Fibroblast of the aortic adventitia (primary cell): ENCODE results near the gene SCAPER. TPM values are rescaled to one million over a fixed set of nuclear protein-coding genes. Genes with fewer than 3 reads are reported as not detected.

Experiments
- DNase-seq: peaks from one replicate; pipeline ENCODE4 v3.0.0-alpha.2; 2010; ENCODE audit warnings: low read depth
- H3K4me3 ChIP-seq: 2 replicates; pipeline ENCODE4 v1.5.1; 2011; ENCODE audit warnings: low read depth, mild to moderate bottlenecking, control low read depth, low read length, moderate library complexity
- total RNA-seq: library from RNA; depleted of rRNA; stranded (reverse); fragments of >200 nt; gene quantifications from 2 replicates; pipeline ENCODE4 v1.2.3, GENCODE V29; 2012; ENCODE audit warnings: low replicate concordance
- TF ChIP-seq, protein P1 (sequence below): IDR thresholded peaks from 2 replicates; pipeline ENCODE4 v1.5.1; 2011; ENCODE audit warnings: mild to moderate bottlenecking, low read length, control low read depth, inconsistent platforms; ENCODE audit not compliant: insufficient read depth

Gene SCAPER
- total RNA-seq, 1 donor: 16.3 TPM

GRCh38 chr15:76359152-76359551, 546.0 kb downstream of the SCAPER start:
- no peak overlapping the region for H3K4me3 ChIP-seq
- no peak for DNase-seq
- TF ChIP-seq, protein P1, sequence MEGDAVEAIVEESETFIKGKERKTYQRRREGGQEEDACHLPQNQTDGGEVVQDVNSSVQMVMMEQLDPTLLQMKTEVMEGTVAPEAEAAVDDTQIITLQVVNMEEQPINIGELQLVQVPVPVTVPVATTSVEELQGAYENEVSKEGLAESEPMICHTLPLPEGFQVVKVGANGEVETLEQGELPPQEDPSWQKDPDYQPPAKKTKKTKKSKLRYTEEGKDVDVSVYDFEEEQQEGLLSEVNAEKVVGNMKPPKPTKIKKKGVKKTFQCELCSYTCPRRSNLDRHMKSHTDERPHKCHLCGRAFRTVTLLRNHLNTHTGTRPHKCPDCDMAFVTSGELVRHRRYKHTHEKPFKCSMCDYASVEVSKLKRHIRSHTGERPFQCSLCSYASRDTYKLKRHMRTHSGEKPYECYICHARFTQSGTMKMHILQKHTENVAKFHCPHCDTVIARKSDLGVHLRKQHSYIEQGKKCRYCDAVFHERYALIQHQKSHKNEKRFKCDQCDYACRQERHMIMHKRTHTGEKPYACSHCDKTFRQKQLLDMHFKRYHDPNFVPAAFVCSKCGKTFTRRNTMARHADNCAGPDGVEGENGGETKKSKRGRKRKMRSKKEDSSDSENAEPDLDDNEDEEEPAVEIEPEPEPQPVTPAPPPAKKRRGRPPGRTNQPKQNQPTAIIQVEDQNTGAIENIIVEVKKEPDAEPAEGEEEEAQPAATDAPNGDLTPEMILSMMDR: no peak

- no peak overlapping the region for H3K4me3 ChIP-seq
- TF ChIP-seq, protein P1: no peak
- DNase-seq: no peak
These were observed 546.7 kb downstream of the SCAPER start for GRCh38 chr15:76358453-76358852.

GRCh38 chr15:76354823-76355440, 550.2 kb downstream of the SCAPER start:
- DNase-seq: no peak
- no peak overlapping the region for H3K4me3 ChIP-seq
- TF ChIP-seq, protein P1: no peak

DNA sequence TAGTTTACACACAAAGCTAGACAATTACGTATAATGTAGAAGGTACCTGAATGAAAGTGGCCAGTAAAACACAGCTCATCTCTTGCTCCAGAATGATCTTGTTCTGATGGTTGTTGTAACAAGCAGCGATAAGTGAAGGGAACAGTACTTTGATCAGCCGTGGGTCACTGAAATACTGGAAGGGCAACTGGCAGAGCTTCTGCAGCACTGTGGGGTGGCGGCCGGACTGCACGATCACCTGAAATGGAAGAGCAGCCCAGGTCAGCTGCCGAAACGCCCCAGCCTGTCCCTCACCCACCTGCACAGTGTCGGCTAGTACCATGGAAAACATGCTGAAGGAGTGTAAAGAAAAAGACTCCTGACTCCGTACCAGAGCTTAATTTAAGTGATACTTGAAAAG, 551.2 kb downstream of the SCAPER start:
- DNase-seq: no peak
- H3K4me3 ChIP-seq: no peak overlapping the region
- TF ChIP-seq, protein P1: no peak

- no peak overlapping the region for H3K4me3 ChIP-seq
- TF ChIP-seq, protein P1: no peak
- no peak for DNase-seq
These were observed 552.0 kb downstream of the SCAPER start for GRCh38 chr15:76353023-76353577.

DNA sequence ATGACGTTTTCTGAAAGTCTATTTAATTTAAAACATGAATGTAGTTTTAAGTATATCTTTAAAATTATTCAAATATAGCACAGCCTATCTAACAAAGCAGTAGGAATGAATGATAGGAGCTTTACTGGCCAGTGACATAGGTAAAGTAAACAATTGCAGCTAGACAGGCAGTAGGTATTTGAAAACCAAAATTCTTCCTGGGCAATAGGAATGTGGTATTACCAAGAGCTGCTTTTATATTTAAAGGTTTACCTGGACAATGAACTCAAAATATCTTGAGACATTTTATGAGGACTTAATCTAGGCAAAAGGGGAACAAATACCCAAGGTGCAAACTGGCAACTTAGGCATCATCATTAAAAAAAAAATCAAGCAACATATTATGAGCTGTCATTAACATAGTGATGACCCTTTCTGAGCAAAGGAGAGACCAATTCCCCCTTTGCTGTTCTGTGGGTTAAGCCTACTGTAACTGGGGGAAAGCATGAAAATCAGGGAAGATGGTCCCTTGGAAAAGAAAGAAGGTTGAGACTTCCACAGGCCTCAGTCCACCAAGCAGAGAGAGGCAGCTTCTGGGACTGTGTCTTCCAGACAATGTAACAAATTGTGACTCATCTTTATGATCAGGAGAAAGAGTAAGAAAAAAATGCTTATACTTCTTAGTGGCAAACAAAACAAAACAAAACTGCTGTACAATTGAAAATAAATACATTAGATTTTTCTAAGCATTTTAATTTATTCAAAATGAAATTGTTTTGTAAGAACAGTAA, 555.7 kb downstream of the SCAPER start:
- no peak overlapping the region for H3K4me3 ChIP-seq
- TF ChIP-seq, protein P1: no peak
- no peak for DNase-seq
